HG03097 (cell line): ENCODE measurements around the gene AVEN.
"Not testable (repeated sequence)": the region's sequence is repeated elsewhere in the genome, so short reads cannot be mapped to it uniquely, and the experiment has no call there.

ENCODE experiments used
- ATAC-seq: cut with Tn5 transposase; IDR thresholded peaks from one replicate; pipeline ENCODE4 v1.9.1; 2021; ENCODE audit not compliant: unreplicated experiment, low FRiP score

The AVEN gene

GRCh38 chr15:33858836-33859235 lies 180.2 kb downstream of the AVEN start:
- no peak for ATAC-seq

- ATAC-seq, result no peak
These were observed 181.3 kb downstream of the AVEN start for GRCh38 chr15:33857726-33858125.

- ATAC-seq, result no peak
These were observed 186.4 kb downstream of the AVEN start for GRCh38 chr15:33852570-33852969.

- no peak for ATAC-seq
These were observed 186.9 kb downstream of the AVEN start for GRCh38 chr15:33852094-33852493.

GRCh38 chr15:33851079-33851478 lies 187.9 kb downstream of the AVEN start:
- ATAC-seq, result no peak

- ATAC-seq, result no peak
These were observed 191.0 kb downstream of the AVEN start for GRCh38 chr15:33848011-33848410.

GRCh38 chr15:33846862-33847261 lies 192.1 kb downstream of the AVEN start:
- ATAC-seq, result no peak

GRCh38 chr15:33846142-33846541 lies 192.9 kb downstream of the AVEN start:
- ATAC-seq, result no peak

GRCh38 chr15:33844597-33844996 lies 194.4 kb downstream of the AVEN start:
- no peak for ATAC-seq

GRCh38 chr15:33844186-33844585 lies 194.8 kb downstream of the AVEN start:
- no peak for ATAC-seq

- no peak for ATAC-seq
These were observed 198.4 kb downstream of the AVEN start for GRCh38 chr15:33840615-33841014.

GRCh38 chr15:33839540-33839939 lies 199.5 kb downstream of the AVEN start:
- ATAC-seq, result no peak

GRCh38 chr15:33837294-33837693 lies 201.7 kb downstream of the AVEN start:
- no peak for ATAC-seq

GRCh38 chr15:33834892-33835743 lies 203.9 kb downstream of the AVEN start:
- no peak for ATAC-seq

GRCh38 chr15:33831646-33832045 lies 207.4 kb downstream of the AVEN start:
- no peak for ATAC-seq

- ATAC-seq, result no peak
These were observed 208.7 kb downstream of the AVEN start for GRCh38 chr15:33830351-33830750.

GRCh38 chr15:33826201-33826600 lies 212.8 kb downstream of the AVEN start:
- no peak for ATAC-seq

- no peak for ATAC-seq
These were observed 213.6 kb downstream of the AVEN start for GRCh38 chr15:33825453-33825852.

- no peak for ATAC-seq
These were observed 215.9 kb downstream of the AVEN start for GRCh38 chr15:33823119-33823518.

GRCh38 chr15:33822479-33822878 lies 216.5 kb downstream of the AVEN start:
- no peak for ATAC-seq

- not testable (repeated sequence) for ATAC-seq
These were observed 219.5 kb downstream of the AVEN start for GRCh38 chr15:33819499-33819898.
